ENCODE results near the gene MYO18B.

DNA sequence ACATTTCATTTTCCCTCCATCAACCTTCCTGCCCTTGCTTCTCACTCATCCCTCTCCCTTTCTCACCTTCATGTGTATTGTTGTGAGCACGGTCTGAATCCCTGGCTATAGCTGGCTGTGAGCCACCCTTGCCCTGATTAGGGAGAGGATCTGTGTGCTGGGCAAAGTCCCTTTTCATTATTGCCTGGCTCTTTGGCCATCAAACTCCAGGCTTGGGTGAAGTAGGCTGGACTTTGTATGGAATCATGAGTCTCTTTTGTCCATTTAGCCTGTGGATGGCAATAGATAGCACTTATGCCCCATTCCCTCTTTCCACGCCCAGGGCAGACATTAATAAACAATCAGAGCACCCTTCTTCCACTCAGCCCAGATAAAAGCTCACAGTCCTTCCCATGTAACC, 6.7 kb downstream of the MYO18B start:
- TF ChIP-seq TOX (CRISPR knock-in tag; IDR thresholded peaks at IDR 0.05; ENCODE audit: borderline replicate concordance) (no peak), PPARA (CRISPR knock-in tag; IDR thresholded peaks at IDR 0.05; ENCODE audit: borderline replicate concordance) (no peak), ARNTL (CRISPR knock-in tag; IDR thresholded peaks at IDR 0.05; ENCODE audit: borderline replicate concordance, low read depth) (no peak)
